ENCODE results near the gene IL22RA2.
A peak's percentile ranks its signal among the peaks of the same experiment; 100 is the strongest.
"Not testable (repeated sequence)": the region's sequence is repeated elsewhere in the genome, so short reads cannot be mapped to it uniquely, and the experiment has no call there.

Gene IL22RA2, protein sequence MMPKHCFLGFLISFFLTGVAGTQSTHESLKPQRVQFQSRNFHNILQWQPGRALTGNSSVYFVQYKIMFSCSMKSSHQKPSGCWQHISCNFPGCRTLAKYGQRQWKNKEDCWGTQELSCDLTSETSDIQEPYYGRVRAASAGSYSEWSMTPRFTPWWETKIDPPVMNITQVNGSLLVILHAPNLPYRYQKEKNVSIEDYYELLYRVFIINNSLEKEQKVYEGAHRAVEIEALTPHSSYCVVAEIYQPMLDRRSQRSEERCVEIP

DNA sequence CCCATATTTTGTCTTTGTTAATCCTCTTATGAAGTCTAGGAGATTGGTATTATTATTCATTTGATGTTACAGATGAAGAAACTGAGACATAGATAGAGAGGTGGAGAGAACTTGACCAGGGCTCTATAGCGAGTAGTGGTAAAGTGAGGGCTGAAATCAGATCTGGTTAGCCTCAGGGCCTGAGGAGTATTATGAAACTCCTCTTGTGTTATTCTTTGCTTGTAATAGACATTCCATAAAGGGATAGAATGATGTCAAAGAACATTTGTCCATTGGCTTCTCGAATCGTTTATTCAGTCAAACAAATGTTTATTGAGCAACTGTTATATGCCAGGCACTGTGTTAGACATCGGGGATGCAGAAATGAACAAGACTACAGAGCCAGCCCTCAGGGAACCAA is at the start of gene IL22RA2:
Gene IL22RA2, minus strand, starts transcription at position 144 of the 400 bp plus-strand sequence. CDS start 11,895 bp downstream, outside the sequence.
- no peak for DNase-seq (ENCODE audit: low read depth in 2 of 3, low spot score in 1 of 3)

DNA sequence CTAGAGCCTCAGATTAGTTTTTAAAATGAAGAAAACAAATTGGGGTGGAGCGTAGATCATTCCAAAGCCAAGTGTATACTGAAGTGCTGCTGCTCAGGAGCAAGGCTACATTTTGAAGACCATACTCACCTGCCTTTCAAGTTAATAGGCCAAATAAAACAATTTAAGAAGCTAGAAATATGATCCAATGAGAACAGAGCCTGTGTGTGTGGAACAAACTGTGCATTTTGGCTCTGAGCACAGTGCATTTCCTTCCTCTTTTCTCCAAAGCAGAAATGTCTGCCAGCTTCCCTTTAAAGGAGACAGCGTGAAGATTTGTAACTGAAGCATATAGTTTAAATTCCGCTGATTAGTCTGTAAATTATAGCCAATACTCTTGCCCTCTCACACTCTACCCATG is 48.9 kb upstream of the IL22RA2 start:
- DNase-seq (ENCODE audit: low read depth in 2 of 3, low spot score in 1 of 3) = no peak

DNA sequence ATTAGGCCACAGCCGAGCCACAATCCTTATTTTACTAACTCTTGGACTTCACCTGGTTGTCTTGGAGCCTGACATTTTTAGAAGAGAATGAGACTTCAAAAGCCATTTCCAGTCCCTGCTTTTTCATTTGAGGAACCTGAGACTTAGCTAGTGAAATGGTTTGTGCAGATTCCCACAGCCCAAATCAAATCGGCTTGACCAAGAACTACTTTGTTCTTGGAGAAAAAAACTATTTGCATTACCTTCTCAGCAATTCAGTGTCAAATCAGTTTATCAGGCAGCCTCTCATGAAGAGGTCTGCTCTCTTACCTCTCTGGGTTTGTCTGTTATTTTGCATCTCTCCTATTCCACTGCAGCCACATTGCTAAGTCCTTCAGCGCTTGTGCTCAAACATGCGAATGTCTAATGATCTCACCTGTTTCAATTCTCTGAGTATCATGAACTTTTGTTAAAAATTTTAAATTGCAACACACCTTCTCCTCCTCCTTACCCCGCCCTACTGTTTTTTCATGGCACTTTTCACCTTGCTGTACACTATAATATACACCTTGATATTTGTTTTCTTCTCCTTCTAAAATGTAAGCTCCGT is 46.3 kb upstream of the IL22RA2 start:
- DNase-seq (ENCODE audit: low read depth in 2 of 3, low spot score in 1 of 3) = no peak

DNA sequence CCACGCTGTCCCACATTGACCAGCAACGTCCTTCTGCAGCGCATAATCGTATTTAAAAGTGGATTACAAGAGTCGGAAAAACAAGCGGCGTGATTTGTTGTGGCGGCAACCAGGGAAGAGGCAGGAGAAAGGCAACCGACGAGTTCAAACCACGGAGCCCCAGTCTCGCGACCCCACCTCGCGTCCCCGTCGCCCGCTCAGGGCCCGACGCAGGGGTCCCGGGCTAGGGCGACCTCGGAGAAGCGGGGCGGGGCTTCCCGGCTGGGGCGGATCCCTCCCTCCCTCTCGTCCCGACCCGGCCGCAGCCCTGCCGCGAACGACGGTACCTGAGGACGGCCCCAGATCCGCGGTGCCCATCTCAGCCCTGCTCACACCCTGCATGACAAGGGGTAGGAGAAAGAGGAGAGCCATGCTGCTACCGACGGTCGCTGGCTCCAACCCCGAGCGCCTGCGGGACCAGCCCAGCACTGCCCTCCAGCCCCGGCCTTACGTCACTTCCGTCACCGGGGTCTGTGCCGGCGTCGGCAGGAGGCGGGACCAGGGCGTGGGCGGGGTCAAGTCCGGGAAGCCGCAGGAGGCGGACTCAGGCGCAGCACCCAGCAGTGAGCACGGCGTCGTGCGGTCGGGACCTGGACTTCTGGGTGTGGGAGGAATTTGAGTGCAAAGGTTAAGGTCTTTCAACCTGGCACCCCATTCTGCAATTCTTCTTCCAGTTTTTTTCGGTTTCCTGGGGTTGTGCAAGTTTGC is 45.6 kb upstream of the IL22RA2 start, which contains the start of gene IFNGR1:
Gene IFNGR1, minus strand, starts transcription at position 469 of the 747 bp plus-strand sequence. Its CDS starts 58 bp downstream, at position 411.
- peak; percentile 90 to 96 (median 94) for DNase-seq (ENCODE audit: low read depth in 2 of 3, low spot score in 1 of 3)

DNA sequence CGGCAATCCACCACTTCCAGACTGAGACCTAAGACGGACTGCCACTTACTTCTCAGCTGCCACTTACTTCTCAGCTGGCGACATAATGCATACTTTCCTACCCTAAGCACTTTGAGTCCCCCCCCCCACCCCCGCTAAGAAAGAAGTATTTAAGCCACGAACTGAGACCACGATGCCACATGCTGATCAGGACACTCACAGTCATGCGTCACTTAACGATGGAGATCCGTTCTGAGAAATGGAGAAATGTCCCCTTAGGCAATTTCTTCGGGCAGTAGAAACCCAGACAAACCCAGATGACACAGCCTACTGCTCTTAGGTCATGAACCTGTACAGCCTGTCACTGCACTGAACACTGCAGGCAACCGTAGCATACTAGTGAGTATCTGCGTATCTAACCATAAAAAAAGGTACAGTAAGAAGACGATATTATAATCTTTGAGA is 45.1 kb upstream of the IL22RA2 start:
- DNase-seq (ENCODE audit: low read depth in 2 of 3, low spot score in 1 of 3) = peak; percentile 7 to 32 (median 17)

DNA sequence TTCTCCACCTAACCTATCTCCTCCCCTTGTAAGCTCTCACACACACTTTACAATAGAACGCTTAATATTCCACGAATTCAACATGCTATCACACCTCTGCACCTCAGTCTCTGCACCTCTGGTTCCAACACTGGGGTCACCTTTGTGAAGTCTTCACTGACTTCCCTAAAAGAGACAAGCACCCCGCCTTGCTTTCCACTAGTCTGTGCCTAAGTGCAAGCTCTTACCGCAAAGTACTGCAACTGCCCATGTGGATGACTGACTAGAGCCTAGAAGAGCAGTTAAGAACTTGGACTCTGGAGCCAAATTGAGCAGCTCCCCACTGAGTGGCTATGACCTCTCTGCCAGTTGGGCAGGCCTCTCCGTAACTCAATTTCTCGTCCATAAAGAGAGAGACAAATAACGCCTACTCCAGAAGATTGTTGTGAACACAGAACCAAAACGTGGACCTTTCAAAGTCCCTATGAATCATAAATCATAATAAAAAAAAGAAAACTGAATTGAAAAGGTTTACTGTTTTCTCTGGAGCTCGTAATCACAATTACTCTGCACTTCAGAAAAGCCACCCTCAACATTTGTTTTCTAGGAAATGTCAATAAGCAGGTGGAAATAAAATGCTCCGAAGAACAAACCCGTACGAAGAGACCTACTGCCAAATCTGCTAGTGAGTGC is 44.5 kb upstream of the IL22RA2 start:
- DNase-seq (ENCODE audit: low read depth in 2 of 3, low spot score in 1 of 3) = no peak

DNA sequence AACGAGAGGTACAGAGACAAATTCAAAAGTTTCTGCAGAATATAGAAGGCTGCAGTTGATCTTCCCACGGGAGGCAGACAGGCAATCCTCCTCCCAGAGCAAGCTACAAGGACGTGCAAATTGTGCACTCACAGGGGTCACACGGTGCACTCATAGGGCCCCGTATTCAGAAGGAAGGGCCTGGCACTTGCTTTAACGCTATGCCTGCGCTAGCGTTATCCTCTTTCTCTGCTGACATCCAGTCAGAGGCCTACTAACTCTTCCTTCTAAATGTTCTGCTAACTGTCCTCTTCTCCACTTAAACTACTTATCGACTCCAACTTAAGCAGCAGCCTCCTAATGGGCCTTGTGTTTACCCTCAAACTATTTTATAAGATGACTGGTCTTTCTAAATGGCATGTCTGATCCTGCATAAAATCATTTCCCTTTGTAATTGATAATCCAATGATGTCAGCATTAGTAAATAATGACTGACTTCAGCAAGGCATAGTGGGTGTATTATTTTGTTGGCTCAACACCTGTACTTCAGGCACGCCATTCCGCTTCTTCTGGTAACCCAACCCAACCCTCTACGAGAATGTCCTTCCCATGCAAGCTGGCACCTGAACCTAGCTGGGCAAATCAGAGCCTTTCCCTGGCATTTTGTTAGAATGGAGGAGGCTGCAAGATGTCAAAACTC is 43.6 kb upstream of the IL22RA2 start:
- DNase-seq (ENCODE audit: low read depth in 2 of 3, low spot score in 1 of 3) = no peak

DNA sequence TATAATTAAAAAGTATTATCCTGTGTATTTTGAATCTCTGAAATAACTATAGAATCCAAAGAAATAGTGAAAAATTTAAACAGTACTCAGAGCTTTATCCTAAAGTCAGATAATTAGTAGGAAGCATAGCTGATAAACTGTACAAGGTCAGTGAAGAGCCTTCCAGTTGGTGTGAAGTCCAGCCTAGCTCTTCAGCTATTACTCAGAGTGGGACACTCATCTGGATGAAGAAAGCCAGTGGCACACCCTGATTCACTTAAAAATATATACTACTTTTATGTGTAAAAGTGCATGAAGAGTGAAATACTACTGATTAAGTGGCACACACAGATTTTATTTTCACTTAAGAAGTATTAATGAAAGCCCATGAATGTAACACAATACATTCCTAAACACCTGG is 42.7 kb upstream of the IL22RA2 start:
- DNase-seq (ENCODE audit: low read depth in 2 of 3, low spot score in 1 of 3) = no peak

DNA sequence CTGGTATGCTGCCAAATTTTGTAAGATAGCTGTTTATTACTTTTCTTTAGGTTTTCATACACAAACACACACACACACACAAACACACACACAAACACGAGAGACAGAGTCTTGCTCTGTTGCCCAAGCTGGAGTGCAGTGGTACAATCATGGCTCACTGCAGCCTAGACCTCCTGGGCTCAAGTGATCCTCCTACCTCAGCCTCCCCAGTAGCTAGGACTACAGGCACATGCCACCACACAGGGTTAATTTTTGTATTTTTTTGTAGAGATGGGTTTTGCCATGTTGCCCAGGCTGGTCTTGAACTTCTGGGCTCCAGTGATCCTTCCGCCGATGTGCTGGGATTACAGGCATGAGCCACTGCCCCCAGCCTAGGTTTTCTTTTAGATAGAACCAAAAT is 42.2 kb upstream of the IL22RA2 start:
- not testable (repeated sequence) for DNase-seq (ENCODE audit: low read depth in 2 of 3, low spot score in 1 of 3)

DNA sequence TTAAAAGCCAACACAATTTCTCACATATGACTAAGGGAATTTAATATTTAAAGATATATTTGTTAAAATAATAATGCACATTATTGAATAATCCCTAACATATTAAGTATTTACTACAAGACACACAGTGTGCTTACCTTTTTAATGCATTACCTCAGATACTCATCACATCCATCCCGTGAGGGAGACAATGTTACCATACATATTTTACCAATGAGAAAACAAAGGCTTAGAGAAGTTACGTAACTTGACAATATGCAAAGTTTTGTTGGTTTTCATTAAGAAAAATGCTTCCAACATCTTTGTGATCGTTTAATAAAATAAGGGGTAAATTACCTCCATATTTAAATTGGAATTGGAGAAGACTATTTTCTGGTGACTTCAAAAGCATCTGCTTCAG is 41.5 kb upstream of the IL22RA2 start:
- DNase-seq (ENCODE audit: low read depth in 2 of 3, low spot score in 1 of 3) = no peak

DNA sequence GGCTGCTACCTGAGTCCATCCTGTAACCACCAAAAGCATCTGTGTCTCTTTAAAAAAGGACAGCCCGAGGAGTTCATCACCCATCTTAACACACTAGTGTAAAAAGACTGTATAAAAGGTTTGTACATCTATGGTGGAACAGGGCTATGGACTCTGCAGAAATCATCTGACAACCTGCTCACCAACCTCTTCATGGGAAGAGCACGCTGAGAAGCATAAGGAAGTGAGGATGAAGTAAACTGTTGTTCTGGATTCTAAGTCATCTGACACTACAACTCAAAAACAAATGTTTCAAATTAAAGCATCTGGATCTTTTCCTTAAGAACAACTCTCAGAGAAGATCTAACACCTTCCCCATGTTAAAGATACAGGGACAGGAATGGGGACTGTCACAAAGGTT is 40.4 kb upstream of the IL22RA2 start:
- no peak for DNase-seq (ENCODE audit: low read depth in 2 of 3, low spot score in 1 of 3)

DNA sequence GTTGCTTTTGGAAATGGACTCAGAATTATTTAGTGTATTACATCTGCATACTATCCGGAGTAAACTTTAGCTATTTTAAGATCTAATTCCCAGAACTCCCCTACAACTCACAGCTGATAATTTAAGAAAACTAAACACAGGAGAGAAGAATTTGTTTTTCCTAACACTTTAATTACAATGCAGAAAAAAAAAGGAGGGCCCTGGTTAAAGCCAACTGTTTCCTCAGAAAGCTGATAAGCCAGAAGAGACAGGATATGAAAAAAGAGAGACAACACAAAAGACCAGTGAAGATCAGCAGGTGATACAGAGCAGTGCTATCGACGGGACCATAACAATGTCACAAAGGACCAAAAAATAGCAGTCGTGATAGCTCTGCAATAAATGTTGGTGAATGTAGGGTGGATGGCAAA is 39.9 kb upstream of the IL22RA2 start:
- no peak for DNase-seq (ENCODE audit: low read depth in 2 of 3, low spot score in 1 of 3)

DNA sequence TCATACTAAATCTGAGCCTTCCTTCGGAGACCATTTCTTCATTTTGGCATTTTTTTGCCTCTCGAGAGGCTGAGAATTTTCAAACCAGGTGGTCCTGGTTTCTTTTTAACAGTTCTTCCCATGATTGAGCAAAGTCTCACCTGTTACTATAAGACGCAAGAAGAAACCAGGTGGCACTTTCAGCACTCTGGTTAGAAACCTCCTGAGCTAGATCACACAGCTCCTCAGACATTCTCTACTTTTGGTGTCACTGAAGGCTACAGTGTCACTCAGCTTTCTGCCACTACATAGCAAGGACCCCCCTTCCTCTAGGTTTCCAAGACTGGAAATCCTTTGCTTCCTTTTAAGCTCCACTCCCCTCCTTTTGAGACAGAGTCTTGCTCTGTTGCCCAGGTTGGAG is 38.5 kb upstream of the IL22RA2 start:
- DNase-seq (ENCODE audit: low read depth in 2 of 3, low spot score in 1 of 3) = no peak

DNA sequence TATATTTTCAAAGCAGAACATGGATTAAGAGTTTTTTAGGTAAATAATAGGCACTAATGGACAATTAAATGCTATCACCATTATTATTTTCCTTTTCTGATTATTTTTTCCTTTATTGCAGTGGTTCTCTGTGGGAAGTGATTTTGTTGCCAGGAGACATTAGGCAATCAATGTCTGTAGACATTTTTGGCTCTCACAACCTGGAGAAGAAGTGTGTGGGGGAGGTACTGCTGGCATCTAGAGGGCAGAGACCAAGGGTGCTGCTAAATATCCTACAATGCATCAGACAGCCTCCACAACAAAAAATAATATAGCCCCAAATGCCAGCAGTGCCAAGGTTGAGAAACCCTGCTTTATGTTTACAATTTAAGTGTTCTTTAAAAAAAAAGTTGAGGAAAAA is 37.5 kb upstream of the IL22RA2 start:
- no peak for DNase-seq (ENCODE audit: low read depth in 2 of 3, low spot score in 1 of 3)

DNA sequence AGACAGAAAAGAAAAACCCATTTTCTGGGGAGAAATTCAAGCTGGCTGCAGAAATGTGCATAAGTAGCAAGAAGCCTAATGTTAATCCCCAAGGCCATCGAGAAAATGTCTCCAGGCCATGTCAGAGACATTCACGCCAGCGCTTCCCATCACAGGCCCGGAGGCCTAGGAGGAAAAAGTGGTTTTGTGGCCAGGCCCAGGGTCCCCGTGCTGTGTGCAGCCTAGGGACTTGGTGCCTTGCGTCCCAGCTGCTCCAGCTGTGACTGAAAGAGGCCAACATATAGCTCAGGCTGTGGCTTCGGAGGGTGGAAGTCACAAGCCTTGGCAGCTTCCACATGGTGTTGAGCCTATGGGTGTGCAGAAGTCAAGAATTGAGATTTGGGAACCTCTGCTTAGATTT is 34.8 kb upstream of the IL22RA2 start:
- no peak for DNase-seq (ENCODE audit: low read depth in 2 of 3, low spot score in 1 of 3)

DNA sequence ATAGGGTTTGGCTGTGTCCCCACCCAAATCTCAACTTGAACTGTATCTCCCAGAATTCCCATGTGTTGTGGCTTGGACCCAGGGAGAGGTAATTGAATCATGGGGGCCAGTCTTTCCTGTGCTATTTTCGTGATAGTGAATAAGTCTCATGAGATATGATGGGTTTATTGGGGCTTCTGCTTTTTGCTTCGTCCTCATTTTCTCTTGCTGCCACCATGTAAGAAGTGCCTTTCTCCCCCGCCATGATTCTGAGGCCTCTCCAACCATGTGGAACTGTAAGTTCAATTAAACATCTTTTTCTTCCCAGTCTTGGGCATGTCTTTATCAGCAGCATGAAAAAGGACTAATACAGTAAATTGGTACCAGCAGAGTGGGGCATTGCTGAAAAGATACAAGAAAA is 34.0 kb upstream of the IL22RA2 start:
- not testable (repeated sequence) for DNase-seq (ENCODE audit: low read depth in 2 of 3, low spot score in 1 of 3)

DNA sequence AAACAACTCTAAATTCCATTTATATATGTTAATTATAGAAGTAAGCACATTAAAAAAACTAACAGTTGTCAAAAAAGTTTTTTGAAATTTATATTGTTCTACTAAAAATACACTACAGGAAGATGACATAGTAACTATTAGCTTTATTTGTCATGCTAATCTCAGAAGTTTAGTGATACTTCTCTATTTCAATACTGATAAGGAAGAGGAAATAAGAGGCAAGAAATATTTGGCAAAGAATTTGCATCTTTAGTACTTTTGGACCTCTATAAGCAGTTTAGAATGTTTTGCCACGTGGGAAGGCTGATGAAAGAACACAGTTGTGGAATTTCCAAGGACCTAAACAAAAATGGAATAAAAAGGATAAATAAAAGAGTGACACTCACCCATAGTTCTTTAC is 33.1 kb upstream of the IL22RA2 start:
- DNase-seq (ENCODE audit: low read depth in 2 of 3, low spot score in 1 of 3) = no peak

DNA sequence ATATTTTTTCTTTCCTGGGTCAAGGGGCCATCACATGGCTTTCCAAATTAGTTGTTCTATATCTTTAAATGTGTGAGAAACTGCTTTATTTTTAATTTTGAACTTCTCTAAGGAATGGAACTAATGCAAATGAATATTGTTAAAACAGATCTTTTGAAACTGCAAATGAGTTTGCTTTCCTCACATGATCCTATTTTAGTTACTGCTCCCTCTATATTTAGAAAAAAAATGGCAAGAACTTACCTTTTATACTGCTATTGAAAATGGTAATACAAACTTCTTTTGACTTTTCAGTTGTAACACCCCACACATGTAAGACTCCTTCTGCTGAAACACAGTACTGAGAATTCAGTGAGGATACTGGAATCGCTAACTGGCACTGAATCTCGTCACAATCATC is 29.8 kb upstream of the IL22RA2 start:
- no peak for DNase-seq (ENCODE audit: low read depth in 2 of 3, low spot score in 1 of 3)

DNA sequence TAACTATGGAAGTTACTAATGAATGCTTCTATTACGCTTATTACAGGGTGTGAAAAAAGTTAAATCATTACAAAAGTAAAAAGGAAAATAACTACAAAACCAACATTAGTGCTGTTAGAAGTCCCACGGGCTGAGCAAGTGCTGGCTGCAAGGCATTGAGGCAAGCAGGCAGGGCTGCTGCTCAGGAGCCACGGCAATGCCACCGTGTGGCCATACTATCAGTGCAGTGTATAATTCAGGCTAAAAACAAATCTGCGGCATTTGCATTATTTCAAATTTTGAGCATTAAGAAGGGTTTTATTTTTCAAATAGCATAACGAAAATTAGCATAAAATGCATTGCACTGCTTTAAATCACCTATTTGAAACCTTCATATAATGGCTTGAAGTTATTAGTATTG is 28.6 kb upstream of the IL22RA2 start:
- no peak for DNase-seq (ENCODE audit: low read depth in 2 of 3, low spot score in 1 of 3)

DNA sequence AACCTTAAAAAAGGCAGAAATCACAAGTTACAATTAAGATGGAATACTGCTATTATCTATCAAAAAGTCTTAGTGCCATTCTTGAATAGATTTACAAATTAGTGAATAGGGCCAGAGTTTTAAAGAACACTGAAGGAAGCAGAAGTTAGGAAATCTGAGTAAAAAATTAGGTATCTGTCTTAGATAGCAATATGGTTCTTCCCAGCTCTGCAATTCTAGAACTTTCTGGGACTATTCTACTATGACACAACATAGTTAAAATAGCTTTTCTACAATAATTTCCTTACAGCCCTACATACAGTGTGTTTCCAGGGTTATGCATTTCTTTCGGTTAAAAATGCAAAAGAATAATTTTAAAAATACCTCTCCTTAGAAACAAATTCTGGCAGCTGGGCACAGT is 27.6 kb upstream of the IL22RA2 start:
- DNase-seq (ENCODE audit: low read depth in 2 of 3, low spot score in 1 of 3) = no peak

DNA sequence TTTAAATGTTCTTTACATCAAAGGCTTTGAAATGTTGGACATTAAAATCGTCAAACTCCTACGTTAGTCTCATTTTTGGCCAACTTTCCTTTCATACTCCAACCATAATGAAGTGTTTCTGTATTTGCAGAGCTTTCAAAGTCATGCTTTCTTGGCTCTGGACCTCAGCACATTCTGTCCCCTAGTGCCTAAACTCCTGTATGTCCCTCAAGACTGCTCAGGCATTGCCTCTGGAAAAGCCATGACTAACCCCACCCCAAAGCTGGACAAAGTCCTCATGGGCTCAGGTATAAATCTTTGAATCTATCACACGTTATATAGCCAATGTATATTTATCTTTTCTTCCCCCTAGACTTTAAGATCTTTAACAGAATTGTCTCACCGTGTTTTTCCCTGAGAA is 26.8 kb upstream of the IL22RA2 start:
- DNase-seq (ENCODE audit: low read depth in 2 of 3, low spot score in 1 of 3) = no peak

Measured in stimulated activated CD4-positive, alpha-beta T cell treated with anti-CD3 and anti-CD28 coated beads, Interleukin-12 subunit alpha, Interleukin-12 subunit beta, amount 100 ng/mL, for 48 hours (primary cell).